Ascending aorta (tissue), 2 donors: ENCODE measurements around the gene CLDN22. TPM values are rescaled to one million over a fixed set of nuclear protein-coding genes. Genes with fewer than 3 reads are reported as not detected.

Experiments used
- DNase-seq, 2 donors: peaks; one replicate each; pipeline ENCODE4 v3.0.0-alpha.2; 2019; ENCODE audit warnings: low spot score in 2 of 2
- H3K27ac ChIP-seq, 2 donors: fragments of 200-600 bp; sonication (generic); one replicate each; pipeline ENCODE4 v1.5.1; 2016 to 2017; ENCODE audit warnings: mild to moderate bottlenecking in 1 of 2
- H3K27me3 ChIP-seq: fragments of 200-600 bp; sonication (generic); one replicate; pipeline ENCODE4 v1.5.1; 2017
- H3K36me3 ChIP-seq, 2 donors: fragments of 200-600 bp; sonication (generic); one replicate each; pipeline ENCODE4 v1.5.1; 2016
- H3K4me1 ChIP-seq, 2 donors: fragments of 200-600 bp; sonication (generic); one replicate each; pipeline ENCODE4 v1.5.1; 2016 to 2017; ENCODE audit warnings: mild to moderate bottlenecking in 1 of 2
- H3K4me3 ChIP-seq, 2 donors: fragments of 200-600 bp; sonication (generic); one replicate each; pipeline ENCODE4 v1.5.1; 2016 to 2017; ENCODE audit warnings: mild to moderate bottlenecking in 1 of 2
- H3K9me3 ChIP-seq, 2 donors: fragments of 200-600 bp; sonication (generic); one replicate each; pipeline ENCODE4 v1.5.1; 2016
- intact Hi-C: fragments of 100-400 bp; cut with DNase I; formaldehyde crosslinking; loops from one replicate; pipeline ENCODE4 v1.15.1; 2023
- total RNA-seq: library from RNA; depleted of rRNA; stranded (reverse); fragments of >200 nt; gene quantifications from one replicate; pipeline ENCODE4 v1.1.0, GENCODE V29; 2016
- TF ChIP-seq, protein P1 (sequence below), 3 experiments: fragments of 200-600 bp in 2 of 3; fragments of 450-650 bp in 1 of 3; sonication (generic) in 2 of 3; IDR thresholded peaks; one replicate each; pipeline ENCODE4 v1.5.1; 2016 to 2019; ENCODE audit warnings: antibody characterized with exemption in 3 of 3, mild to moderate bottlenecking in 1 of 3, moderate library complexity in 1 of 3

Gene CLDN22
- total RNA-seq, 1 donor from 2014 or later: not detected

- Histone ChIP-seq H3K4me1 (no peaks in the 10 kb centered on the region), H3K27ac (no peak overlapping the region), H3K27me3 (no peaks in the 10 kb centered on the region), H3K36me3 (no peaks in the 10 kb centered on the region), H3K4me3 (no peak overlapping the region), H3K9me3 (no peaks in the 10 kb centered on the region)
- intact Hi-C loops: no loop called here
- DNase-seq: peak in 1 of 2 donors; percentile 49
- TF ChIP-seq, protein P1, sequence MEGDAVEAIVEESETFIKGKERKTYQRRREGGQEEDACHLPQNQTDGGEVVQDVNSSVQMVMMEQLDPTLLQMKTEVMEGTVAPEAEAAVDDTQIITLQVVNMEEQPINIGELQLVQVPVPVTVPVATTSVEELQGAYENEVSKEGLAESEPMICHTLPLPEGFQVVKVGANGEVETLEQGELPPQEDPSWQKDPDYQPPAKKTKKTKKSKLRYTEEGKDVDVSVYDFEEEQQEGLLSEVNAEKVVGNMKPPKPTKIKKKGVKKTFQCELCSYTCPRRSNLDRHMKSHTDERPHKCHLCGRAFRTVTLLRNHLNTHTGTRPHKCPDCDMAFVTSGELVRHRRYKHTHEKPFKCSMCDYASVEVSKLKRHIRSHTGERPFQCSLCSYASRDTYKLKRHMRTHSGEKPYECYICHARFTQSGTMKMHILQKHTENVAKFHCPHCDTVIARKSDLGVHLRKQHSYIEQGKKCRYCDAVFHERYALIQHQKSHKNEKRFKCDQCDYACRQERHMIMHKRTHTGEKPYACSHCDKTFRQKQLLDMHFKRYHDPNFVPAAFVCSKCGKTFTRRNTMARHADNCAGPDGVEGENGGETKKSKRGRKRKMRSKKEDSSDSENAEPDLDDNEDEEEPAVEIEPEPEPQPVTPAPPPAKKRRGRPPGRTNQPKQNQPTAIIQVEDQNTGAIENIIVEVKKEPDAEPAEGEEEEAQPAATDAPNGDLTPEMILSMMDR (IDR thresholded peaks at IDR 0.05): no peak
These were observed 17.3 kb upstream of the CLDN22 start for GRCh38 chr4:183337349-183337748.

DNA sequence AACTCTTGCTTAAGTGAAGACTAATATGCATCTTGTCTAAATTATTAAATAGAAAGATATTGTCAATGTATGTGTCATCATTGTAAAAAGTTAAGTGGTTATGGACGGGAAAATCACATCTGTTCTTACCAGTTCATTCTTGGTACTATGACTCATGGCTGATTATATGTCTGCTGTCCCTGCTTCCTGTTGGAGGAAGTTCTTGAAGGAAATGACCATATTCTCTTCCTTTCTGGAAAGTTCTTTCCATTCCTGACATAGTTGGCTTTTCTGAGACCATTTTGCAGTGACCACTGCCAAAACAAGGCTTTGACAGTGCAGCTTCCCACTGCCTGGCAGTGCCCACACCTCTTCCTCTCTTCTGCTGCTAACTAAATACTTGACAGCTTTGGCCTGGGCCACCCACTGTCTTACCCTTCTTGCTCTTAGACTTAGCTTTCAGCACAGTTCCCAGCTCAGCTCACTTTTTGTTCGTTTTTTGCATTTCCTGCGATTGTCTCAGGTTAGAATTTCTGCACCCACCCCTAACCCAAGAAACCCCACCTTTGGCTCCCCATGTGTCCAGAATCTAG lies 15.4 kb upstream of the CLDN22 start:
- TF ChIP-seq, protein P1 (IDR thresholded peaks at IDR 0.05): no peak
- Histone ChIP-seq H3K4me3 (no peak overlapping the region), H3K36me3 (no peaks in the 10 kb centered on the region), H3K27me3 (no peaks in the 10 kb centered on the region), H3K27ac (no peak overlapping the region), H3K4me1 (no peaks in the 10 kb centered on the region), H3K9me3 (no peaks in the 10 kb centered on the region)
- peak in 1 of 2 donors; percentile 38 for DNase-seq
- intact Hi-C loops: no loop called here

DNA sequence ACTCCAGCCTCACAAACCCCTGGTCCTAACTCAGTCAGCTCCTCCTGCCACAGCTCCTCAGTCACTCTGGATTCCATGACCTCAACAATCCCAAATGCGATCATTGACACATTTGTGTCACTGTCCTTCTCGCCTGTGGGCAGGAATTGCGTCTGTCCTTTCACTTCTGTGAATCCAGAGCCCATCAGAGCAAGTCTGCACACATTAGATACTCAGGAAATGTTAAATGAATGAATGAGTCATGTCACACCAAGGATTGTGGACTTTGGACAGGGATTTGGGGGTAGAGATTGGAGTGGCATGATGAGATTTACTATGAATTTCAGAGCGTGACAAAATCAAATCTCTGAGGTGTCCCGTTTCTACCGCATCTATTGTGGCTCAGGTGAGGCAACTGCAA lies 13.9 kb upstream of the CLDN22 start:
- H3K27ac ChIP-seq: no peak overlapping the region
- H3K36me3 ChIP-seq: no peaks in the 10 kb centered on the region
- no peaks in the 10 kb centered on the region for H3K9me3 ChIP-seq
- no peak overlapping the region for H3K4me3 ChIP-seq
- intact Hi-C loops: no loop called here
- H3K4me1 ChIP-seq: no peaks in the 10 kb centered on the region
- DNase-seq: peak in 1 of 2 donors; percentile 7
- TF ChIP-seq, protein P1 (IDR thresholded peaks at IDR 0.05): no peak
- H3K27me3 ChIP-seq: no peaks in the 10 kb centered on the region

DNA sequence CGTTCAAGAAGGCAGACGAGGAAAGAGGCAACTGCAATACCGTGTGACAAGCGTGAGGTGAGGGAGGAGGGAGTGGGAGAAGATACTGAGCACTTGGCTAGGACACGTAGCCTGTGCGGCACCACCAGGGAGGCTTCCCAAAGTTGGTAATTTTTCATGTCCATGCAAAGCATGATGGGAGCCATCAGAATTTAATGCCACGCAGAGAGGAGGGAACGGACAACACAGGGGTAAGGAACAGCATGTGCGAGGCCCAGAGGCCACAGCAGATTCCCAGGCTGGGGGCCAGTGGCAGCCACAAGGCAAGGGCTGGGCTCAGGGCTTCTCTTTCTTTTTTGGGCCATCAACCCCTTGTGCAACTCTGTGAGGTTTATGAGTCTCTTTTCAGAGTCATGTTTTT lies 13.1 kb upstream of the CLDN22 start:
- Histone ChIP-seq H3K27ac (no peak overlapping the region), H3K36me3 (no peaks in the 10 kb centered on the region)
- TF ChIP-seq, protein P1 (IDR thresholded peaks at IDR 0.05): no peak

DNA sequence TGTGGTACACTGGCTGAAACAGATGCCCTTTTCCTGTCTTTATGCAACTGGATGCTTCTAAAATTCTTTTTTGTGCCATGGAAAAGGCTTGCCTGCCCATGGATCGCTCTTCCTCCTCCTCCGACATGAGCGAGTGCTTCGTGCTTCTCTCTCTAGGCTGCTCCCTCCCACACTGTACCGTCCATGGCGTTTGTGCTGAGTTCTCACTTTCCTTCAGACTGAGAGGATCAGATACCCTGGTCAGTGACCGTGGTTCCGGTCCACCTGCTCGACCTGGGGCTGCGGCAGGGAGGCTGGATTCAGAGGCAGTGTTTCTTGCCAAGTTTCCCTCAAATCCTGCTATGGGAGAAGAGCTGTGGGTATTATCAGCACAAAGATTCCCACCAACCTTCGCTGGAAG lies 12.4 kb upstream of the CLDN22 start:
- H3K4me3 ChIP-seq: no peak overlapping the region
- H3K27me3 ChIP-seq: no peaks in the 10 kb centered on the region
- TF ChIP-seq, protein P1 (IDR thresholded peaks at IDR 0.05): no peak
- H3K9me3 ChIP-seq: no peaks in the 10 kb centered on the region
- intact Hi-C loops: no loop called here
- no peaks in the 10 kb centered on the region for H3K4me1 ChIP-seq
- H3K36me3 ChIP-seq: no peaks in the 10 kb centered on the region
- DNase-seq: peak in 1 of 2 donors; percentile 30
- no peak overlapping the region for H3K27ac ChIP-seq

More for the DNA sequence above, 13.1 kb upstream of the CLDN22 start:
- Histone ChIP-seq H3K9me3 (no peaks in the 10 kb centered on the region), H3K4me1 (no peaks in the 10 kb centered on the region), H3K4me3 (no peak overlapping the region), H3K27me3 (no peaks in the 10 kb centered on the region)
- DNase-seq: peak in 1 of 2 donors; percentile 28
- intact Hi-C loops: no loop called here

DNA sequence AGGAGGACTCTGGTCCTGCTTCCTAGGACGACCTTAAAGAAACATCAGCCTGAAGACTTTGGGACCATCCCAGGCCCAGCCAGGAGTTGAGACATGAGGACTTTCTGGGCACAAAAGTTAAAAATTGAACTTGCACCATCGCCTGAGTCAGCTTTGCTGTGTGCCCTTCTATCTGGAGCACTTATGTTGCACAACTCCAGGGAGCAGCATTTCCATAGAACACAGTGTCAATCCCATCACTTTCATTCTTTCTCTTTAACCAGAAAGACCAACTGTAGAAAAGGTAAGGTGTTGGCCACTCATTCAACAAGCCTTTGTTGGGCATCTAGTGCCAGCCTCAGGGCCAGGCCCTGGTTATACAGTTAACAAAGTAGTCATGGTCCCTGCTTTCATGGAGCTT lies 10.8 kb upstream of the CLDN22 start:
- H3K4me3 ChIP-seq: no peak overlapping the region
- no peaks in the 10 kb centered on the region for H3K9me3 ChIP-seq
- no peaks in the 10 kb centered on the region for H3K36me3 ChIP-seq
- intact Hi-C loops: no loop called here
- TF ChIP-seq, protein P1 (IDR thresholded peaks at IDR 0.05): no peak
- H3K4me1 ChIP-seq: no peaks in the 10 kb centered on the region
- no peaks in the 10 kb centered on the region for H3K27me3 ChIP-seq
- no peak overlapping the region for H3K27ac ChIP-seq
- DNase-seq: no peak
